Keratinocyte (primary cell): ENCODE results near the gene TMEM259. TPM values are rescaled to one million over a fixed set of nuclear protein-coding genes. Genes with fewer than 3 reads are reported as not detected.

Source experiments
- DNase-seq: peaks from one replicate; pipeline ENCODE4 v3.0.0-alpha.2; 2011; ENCODE audit warnings: low read depth, missing footprints, low spot score
- FAIRE-seq: peaks from 2 replicates; lab custom pipeline; 2011; peaks lifted over from hg19 to GRCh38; lab: Jason Lieb, UNC
- H2AFZ ChIP-seq: 2 replicates; pipeline ENCODE4 v1.6.0; 2012; ENCODE audit warnings: low read length, control low read depth, inconsistent platforms; ENCODE audit not compliant: control insufficient read depth
- H3K27ac ChIP-seq: 2 replicates; pipeline ENCODE4 v1.5.1; 2011; ENCODE audit warnings: low read length; ENCODE audit not compliant: control insufficient read depth, insufficient read depth
- H3K27me3 ChIP-seq: 3 replicates; pipeline ENCODE4 v1.6.0; 2011; ENCODE audit warnings: low read length; ENCODE audit not compliant: control insufficient read depth, insufficient read depth; ENCODE audit errors: extremely low read depth
- H3K36me3 ChIP-seq, 2 experiments: 2 replicates in 1 of 2; 3 replicates in 1 of 2; pipeline ENCODE4 v1.5.1; 2011; ENCODE audit warnings: low read length in 2 of 2, mild to moderate bottlenecking in 1 of 2; ENCODE audit not compliant: control insufficient read depth in 2 of 2, insufficient read depth in 2 of 2; ENCODE audit errors: extremely low read depth in 1 of 2
- H3K4me1 ChIP-seq: 3 replicates; pipeline ENCODE4 v1.5.1; 2011; ENCODE audit warnings: low read length; ENCODE audit not compliant: control insufficient read depth, insufficient read depth; ENCODE audit errors: extremely low read depth
- H3K4me2 ChIP-seq: 3 replicates; pipeline ENCODE4 v1.6.0; 2011; ENCODE audit warnings: low read depth, low read length; ENCODE audit not compliant: control insufficient read depth, insufficient read depth; ENCODE audit errors: extremely low read depth
- H3K4me3 ChIP-seq, 3 experiments: fragments of 200-600 bp in 1 of 3; sonication (generic) in 1 of 3; 2 replicates in 2 of 3; 3 replicates in 1 of 3; pipeline ENCODE4 v1.5.1; 2011 to 2016; ENCODE audit warnings: low read length in 3 of 3, mild to moderate bottlenecking in 3 of 3, control low read depth in 2 of 3, inconsistent platforms in 1 of 3, low read depth in 1 of 3, mixed read lengths in 1 of 3, mixed run types in 1 of 3, moderate library complexity in 1 of 3; ENCODE audit not compliant: control insufficient read depth in 2 of 3, insufficient read depth in 2 of 3; ENCODE audit errors: extremely low read depth in 1 of 3
- H3K79me2 ChIP-seq: 2 replicates; pipeline ENCODE4 v1.6.0; 2012; ENCODE audit warnings: low read length; ENCODE audit not compliant: control insufficient read depth, insufficient read depth
- H3K9ac ChIP-seq: 3 replicates; pipeline ENCODE4 v1.6.0; 2011; ENCODE audit warnings: low read length; ENCODE audit not compliant: control insufficient read depth, insufficient read depth; ENCODE audit errors: extremely low read depth
- H3K9me1 ChIP-seq: 3 replicates; pipeline ENCODE4 v1.6.0; 2011; ENCODE audit warnings: low read length; ENCODE audit not compliant: control insufficient read depth, insufficient read depth; ENCODE audit errors: extremely low read depth
- H3K9me3 ChIP-seq: 2 replicates; pipeline ENCODE4 v1.5.1; 2012; ENCODE audit warnings: low read depth, low read length; ENCODE audit not compliant: control insufficient read depth
- H4K20me1 ChIP-seq: 3 replicates; pipeline ENCODE4 v1.6.0; 2011; ENCODE audit warnings: low read length; ENCODE audit not compliant: control insufficient read depth, insufficient read depth; ENCODE audit errors: extremely low read depth
- CTCF ChIP-seq, 3 experiments: IDR thresholded peaks in 1 of 3; conservative IDR thresholded peaks in 1 of 3; optimal IDR thresholded peaks in 1 of 3; 2 replicates in 2 of 3; 3 replicates in 1 of 3; pipeline versions ENCODE3 to v1.5.1; 2011; ENCODE audit warnings: low read length in 3 of 3, mild to moderate bottlenecking in 3 of 3, moderate library complexity in 2 of 3, control low read depth in 1 of 3, inconsistent platforms in 1 of 3; ENCODE audit not compliant: insufficient read depth in 2 of 3; ENCODE audit errors: extremely low read depth in 1 of 3
- EZH2 ChIP-seq: IDR thresholded peaks from one replicate; pipeline ENCODE4 v1.6.1; 2012; ENCODE audit warnings: inconsistent platforms, mild to moderate bottlenecking, low read length, moderate library complexity
- dilution Hi-C: fragments of 300-500 bp; cut with MboI; formaldehyde crosslinking; loops from one replicate; pipeline ENCODE4 v1.7.0; 2020; ENCODE audit warnings: low sequenced_read_pairs; ENCODE audit not compliant: extremely low pct_ligation_motif_present
- polyA plus RNA-seq, 5 experiments: library from polyadenylated mRNA; depleted of rRNA in 3 of 5; stranded (reverse) in 3 of 5; stranded (forward) in 1 of 5; unstranded in 1 of 5; fragments of >200 nt; gene quantifications; 1 replicate in 1 of 5; 2 replicates in 3 of 5; 3 replicates in 1 of 5; pipeline versions ENCODE4 v1.2.1 to v1.2.3, GENCODE V29; 2011 to 2012; ENCODE audit warnings: missing spikeins in 2 of 5, low read depth in 1 of 5, low replicate concordance in 1 of 5

The TMEM259 gene
- polyA plus RNA-seq, 1 donor (not counting 4 experiments of a cell fraction or from before 2014, with no cell fraction given): 61.5 TPM

- Histone ChIP-seq H3K4me1 (peaks cover 33% of the 10 kb centered on the region), H3K36me3 (peaks cover 7 to 17% of the 10 kb centered on the region in 2 experiments), H4K20me1 (peaks cover 26% of the 10 kb centered on the region)
These were observed 6.5 kb downstream of the TMEM259 start for GRCh38 chr19:1014161-1015060.

GRCh38 chr19:1013218-1013617 lies 7.7 kb downstream of the TMEM259 start:
- Histone ChIP-seq H3K27me3 (no peaks in the 10 kb centered on the region), H3K4me1 (peaks cover 27% of the 10 kb centered on the region), H3K36me3 (peaks cover 9 to 17% of the 10 kb centered on the region in 2 experiments), H4K20me1 (peaks cover 26% of the 10 kb centered on the region), H3K9ac (no peak overlapping the region), H3K4me2 (no peak overlapping the region), H3K9me3 (no peaks in the 10 kb centered on the region), H2AFZ (no peak overlapping the region), H3K4me3 (no peak overlapping the region), H3K79me2 (peaks cover 54% of the 10 kb centered on the region), H3K9me1 (peaks cover 4% of the 10 kb centered on the region), H3K27ac (no peak overlapping the region)
- dilution Hi-C loops: no loop called here
- no peak for TF ChIP-seq EZH2
- TF ChIP-seq CTCF (optimal IDR thresholded peaks at IDR 0.05 in 1 of 3, IDR thresholded peaks at IDR 0.05 in 1 of 3, conservative IDR thresholded peaks at IDR 0.05 in 1 of 3; ENCODE audit: extremely low read depth in 1 of 3, insufficient read depth in 2 of 3, low read length in 3 of 3): no peak
- FAIRE-seq (no peak), DNase-seq (no peak)

More at GRCh38 chr19:1014161-1015060, 6.5 kb downstream of the TMEM259 start:
- H3K4me3 ChIP-seq: no peak overlapping the region
- no peaks in the 10 kb centered on the region for H3K9me3 ChIP-seq
- no peaks in the 10 kb centered on the region for H3K27me3 ChIP-seq
- no peak overlapping the region for H3K9ac ChIP-seq
- TF ChIP-seq EZH2: no peak
- no peak for TF ChIP-seq CTCF (optimal IDR thresholded peaks at IDR 0.05 in 1 of 3, IDR thresholded peaks at IDR 0.05 in 1 of 3, conservative IDR thresholded peaks at IDR 0.05 in 1 of 3; ENCODE audit: extremely low read depth in 1 of 3, insufficient read depth in 2 of 3, low read length in 3 of 3)
- H3K4me2 ChIP-seq: no peak overlapping the region
- FAIRE-seq (no peak), DNase-seq (no peak)
- dilution Hi-C loops: no loop called here
- H3K79me2 ChIP-seq: peaks cover 66% of the 10 kb centered on the region
- H3K9me1 ChIP-seq: peaks cover 4% of the 10 kb centered on the region
- H2AFZ ChIP-seq: no peak overlapping the region
- H3K27ac ChIP-seq: no peak overlapping the region
